ENCODE measurements around the gene HRH3.

- TF ChIP-seq CTCF (IDR thresholded peaks at IDR 0.05) = no peak
- no peak for TF ChIP-seq POLR2AphosphoS5 (IDR thresholded peaks at IDR 0.05)
These were observed 19.3 kb upstream of the HRH3 start for GRCh38 chr20:62239278-62239879.
